ENCODE results near the gene FBXL20. TPM values are rescaled to one million over a fixed set of nuclear protein-coding genes. Genes with fewer than 3 reads are reported as not detected.

FBXL20 gene
- total RNA-seq, 1 donor from 2014 or later, result 27.1 TPM

- TF ChIP-seq CTCF (IDR thresholded peaks at IDR 0.05), result no peak
- H3K27ac ChIP-seq, result no peak overlapping the region
These were observed 163.8 kb downstream of the FBXL20 start for GRCh38 chr17:39237586-39237985.

GRCh38 chr17:39236981-39237441 is 164.4 kb downstream of the FBXL20 start:
- Histone ChIP-seq H3K4me3 (no peak overlapping the region), H3K9me3 (no peaks in the 10 kb centered on the region), H3K27ac (no peak overlapping the region), H3K36me3 (no peaks in the 10 kb centered on the region), H3K4me1 (peaks cover 0 to 10% of the 10 kb centered on the region in 2 donors), H3K27me3 (no peaks in the 10 kb centered on the region)
- peak in 1 of 2 donors; percentile 56 for DNase-seq (ENCODE audit: low spot score in 2 of 2)
- intact Hi-C loops (cut with DNase I), result no loop called here
- no peak for TF ChIP-seq CTCF (IDR thresholded peaks at IDR 0.05)

More at GRCh38 chr17:39237586-39237985, 163.8 kb downstream of the FBXL20 start:
- DNase-seq (ENCODE audit: low spot score in 2 of 2), result peak in 1 of 2 donors; percentile 57
- no peak overlapping the region for H3K4me3 ChIP-seq
- H3K27me3 ChIP-seq, result no peaks in the 10 kb centered on the region
- no peaks in the 10 kb centered on the region for H3K9me3 ChIP-seq
- intact Hi-C loops (cut with DNase I), result no loop called here
- H3K36me3 ChIP-seq, result no peaks in the 10 kb centered on the region
- peaks cover 0 to 8% of the 10 kb centered on the region in 2 donors for H3K4me1 ChIP-seq

DNA sequence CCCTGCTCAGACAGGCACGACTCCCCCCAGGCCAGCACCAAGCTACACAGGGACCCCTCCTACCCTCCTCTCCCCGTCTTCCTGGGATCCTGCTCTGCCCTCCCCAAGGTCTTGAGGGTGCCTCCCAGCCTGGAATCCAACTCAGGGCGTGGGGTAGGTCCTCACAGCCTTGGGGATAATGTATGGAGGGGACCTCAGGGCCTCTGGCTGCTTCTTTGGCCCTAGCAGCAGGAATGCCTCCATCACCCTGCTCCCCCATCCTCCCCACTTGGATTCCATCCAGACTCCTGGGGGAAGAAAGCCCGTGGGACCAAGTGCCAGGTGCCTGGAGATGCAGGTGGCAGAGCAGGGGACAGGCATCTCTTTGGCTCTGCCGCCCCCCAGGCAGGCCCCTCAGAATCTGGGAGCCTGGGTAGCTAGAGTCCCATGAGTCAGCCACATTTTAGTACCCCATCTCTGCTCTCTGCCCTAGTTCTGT is 164.9 kb downstream of the FBXL20 start:
- Histone ChIP-seq H3K27ac (no peak overlapping the region), H3K27me3 (no peaks in the 10 kb centered on the region), H3K4me1 (peaks cover 4 to 15% of the 10 kb centered on the region in 2 donors), H3K4me3 (no peak overlapping the region), H3K9me3 (no peaks in the 10 kb centered on the region), H3K36me3 (no peaks in the 10 kb centered on the region)
- intact Hi-C loops (cut with DNase I), result no loop called here
- DNase-seq (ENCODE audit: low spot score in 2 of 2), result peak in 1 of 2 donors; percentile 51
- no peak for TF ChIP-seq CTCF (IDR thresholded peaks at IDR 0.05)

- Histone ChIP-seq H3K36me3 (no peaks in the 10 kb centered on the region), H3K4me3 (no peak overlapping the region), H3K27ac (no peak overlapping the region), H3K27me3 (no peaks in the 10 kb centered on the region), H3K9me3 (no peaks in the 10 kb centered on the region), H3K4me1 (peaks cover 6 to 22% of the 10 kb centered on the region in 2 donors)
- peak in 1 of 2 donors; percentile 55 for DNase-seq (ENCODE audit: low spot score in 2 of 2)
- intact Hi-C loops (cut with DNase I), result no loop called here
- TF ChIP-seq CTCF (IDR thresholded peaks at IDR 0.05), result peak; percentile 29 to 57 (median 35)
These were observed 165.6 kb downstream of the FBXL20 start for GRCh38 chr17:39235555-39236449.

DNA sequence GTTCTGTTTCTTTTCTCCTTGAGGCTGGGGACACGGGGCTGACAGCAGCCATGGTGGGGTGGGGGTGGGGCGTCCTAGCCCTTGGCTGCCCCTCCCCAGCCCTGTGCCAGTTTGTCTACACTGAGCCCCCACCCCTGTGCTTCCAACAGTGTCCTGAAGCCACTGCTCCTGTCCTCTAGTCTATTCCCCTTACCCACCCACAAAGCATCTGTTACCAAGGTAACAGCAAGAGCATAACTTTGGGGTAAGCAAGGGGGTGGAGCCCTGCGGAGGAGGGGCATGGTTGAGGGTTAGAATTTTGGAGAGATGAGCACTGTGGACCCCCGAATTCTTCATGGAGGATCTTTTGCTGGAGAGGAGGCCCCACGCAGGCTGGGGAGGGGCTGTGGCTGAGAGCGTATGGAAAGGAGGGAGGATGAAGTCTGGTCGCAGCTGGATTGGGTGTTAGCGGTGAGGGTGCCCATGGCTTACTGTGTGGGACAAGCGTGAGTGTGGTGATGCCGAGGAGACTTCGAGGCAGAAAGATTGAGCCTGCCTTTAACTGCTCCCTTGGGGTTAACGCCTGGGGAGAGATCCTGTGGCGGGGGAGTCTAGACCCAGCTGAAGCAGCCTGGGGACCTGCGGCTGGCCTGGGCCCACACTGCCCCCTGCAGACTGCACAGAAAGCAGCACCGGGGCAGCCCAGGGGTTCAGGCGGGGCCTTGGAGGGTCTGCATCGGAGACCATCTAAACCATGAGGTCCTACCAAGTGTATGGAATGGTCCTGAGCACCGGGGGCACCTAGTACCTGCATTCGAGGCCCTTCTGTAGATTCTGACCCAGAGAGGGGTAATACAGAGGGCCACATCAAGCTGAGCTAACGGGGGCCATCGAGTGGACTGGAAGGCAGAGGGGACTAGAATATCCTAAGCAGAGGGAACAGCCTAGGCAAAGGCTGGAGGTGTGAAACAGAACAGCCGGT is 169.6 kb downstream of the FBXL20 start:
- intact Hi-C loops (cut with DNase I), result loop anchor here (1.0 to 5.0 kb wide), 4 partner anchors 25 to 250 kb away; partner anchors contain the start of genes ARL5C and CACNB1
- H3K36me3 ChIP-seq, result no peaks in the 10 kb centered on the region
- TF ChIP-seq CTCF (IDR thresholded peaks at IDR 0.05), result peak; percentile 81 to 94 (median 85)
- peaks cover 6 to 14% of the 10 kb centered on the region in 2 donors for H3K4me1 ChIP-seq
- no peaks in the 10 kb centered on the region for H3K27me3 ChIP-seq
- no peak for DNase-seq (ENCODE audit: low spot score in 2 of 2)
- H3K27ac ChIP-seq, result peak overlapping the region in 1 of 2 donors; percentile 43
- no peaks in the 10 kb centered on the region for H3K9me3 ChIP-seq
- peak overlapping the region in 1 of 2 donors; percentile 38 for H3K4me3 ChIP-seq
